Measurements from ENCODE around the gene LIPE.
"Not testable (repeated sequence)": the region's sequence is repeated elsewhere in the genome, so short reads cannot be mapped to it uniquely, and the experiment has no call there.

The LIPE gene

GRCh38 chr19:42469311-42470235, 42.4 kb upstream of the LIPE start:
- TF ChIP-seq, protein P1, sequence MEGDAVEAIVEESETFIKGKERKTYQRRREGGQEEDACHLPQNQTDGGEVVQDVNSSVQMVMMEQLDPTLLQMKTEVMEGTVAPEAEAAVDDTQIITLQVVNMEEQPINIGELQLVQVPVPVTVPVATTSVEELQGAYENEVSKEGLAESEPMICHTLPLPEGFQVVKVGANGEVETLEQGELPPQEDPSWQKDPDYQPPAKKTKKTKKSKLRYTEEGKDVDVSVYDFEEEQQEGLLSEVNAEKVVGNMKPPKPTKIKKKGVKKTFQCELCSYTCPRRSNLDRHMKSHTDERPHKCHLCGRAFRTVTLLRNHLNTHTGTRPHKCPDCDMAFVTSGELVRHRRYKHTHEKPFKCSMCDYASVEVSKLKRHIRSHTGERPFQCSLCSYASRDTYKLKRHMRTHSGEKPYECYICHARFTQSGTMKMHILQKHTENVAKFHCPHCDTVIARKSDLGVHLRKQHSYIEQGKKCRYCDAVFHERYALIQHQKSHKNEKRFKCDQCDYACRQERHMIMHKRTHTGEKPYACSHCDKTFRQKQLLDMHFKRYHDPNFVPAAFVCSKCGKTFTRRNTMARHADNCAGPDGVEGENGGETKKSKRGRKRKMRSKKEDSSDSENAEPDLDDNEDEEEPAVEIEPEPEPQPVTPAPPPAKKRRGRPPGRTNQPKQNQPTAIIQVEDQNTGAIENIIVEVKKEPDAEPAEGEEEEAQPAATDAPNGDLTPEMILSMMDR (conservative IDR thresholded peaks at IDR 0.05): no peak
- H3K27ac ChIP-seq: peak overlapping the region; percentile 90; the same call in 1 of the 2 replicates

- no peak overlapping the region for H3K27ac ChIP-seq
- TF ChIP-seq, protein P1 (conservative IDR thresholded peaks at IDR 0.05): no peak
Observed at GRCh38 chr19:42468273-42468796, 41.1 kb upstream of the LIPE start.

GRCh38 chr19:42467183-42467760, 40.1 kb upstream of the LIPE start:
- no peak overlapping the region for H3K27ac ChIP-seq

GRCh38 chr19:42466521-42467182, 39.5 kb upstream of the LIPE start:
- no peak overlapping the region for H3K27ac ChIP-seq
- TF ChIP-seq, protein P1 (conservative IDR thresholded peaks at IDR 0.05): no peak

More at GRCh38 chr19:42467183-42467760, 40.1 kb upstream of the LIPE start:
- TF ChIP-seq, protein P1 (conservative IDR thresholded peaks at IDR 0.05): no peak

GRCh38 chr19:42465827-42466280, 38.7 kb upstream of the LIPE start:
- TF ChIP-seq, protein P1 (conservative IDR thresholded peaks at IDR 0.05): no peak
- H3K27ac ChIP-seq: no peak overlapping the region

GRCh38 chr19:42461700-42462324, 34.6 kb upstream of the LIPE start:
- H3K27ac ChIP-seq: no peak overlapping the region

GRCh38 chr19:42461231-42461630, 34.0 kb upstream of the LIPE start:
- not testable (repeated sequence) for H3K27ac ChIP-seq

More at GRCh38 chr19:42461700-42462324, 34.6 kb upstream of the LIPE start:
- TF ChIP-seq, protein P1 (conservative IDR thresholded peaks at IDR 0.05): no peak
